Naive thymus-derived CD4-positive, alpha-beta T cell (primary cell): ENCODE data around the gene RFC3. TPM values are rescaled to one million over a fixed set of nuclear protein-coding genes. Genes with fewer than 3 reads are reported as not detected.

Experiments used
- ATAC-seq: fragments of 150-1000 bp; cut with Tn5 transposase; 2 replicates; pipeline ENCODE4 v1.10.0; 2021; ENCODE audit warnings: mild to moderate bottlenecking, moderate library complexity
- CTCF ChIA-PET: fragments of 350-600 bp; sonication (Branson Sonifier 250); formaldehyde crosslinking; loops from one replicate; lab custom pipeline; 2021; ENCODE audit warnings: antibody characterized with exemption; lab: Charles Lee
- POLR2A ChIA-PET: fragments of 350-600 bp; sonication (Branson Sonifier 250); formaldehyde crosslinking; loops from one replicate; lab custom pipeline; 2021; ENCODE audit warnings: antibody characterized with exemption, inconsistent platforms; lab: Charles Lee
- DNase-seq, 9 donors: peaks; one replicate each; pipeline versions ENCODE4 v3.0.0 to v3.0.0-alpha.2; 2020 to 2022; ENCODE audit warnings: mixed read lengths in 1 of 9
- H3K27ac ChIP-seq: one replicate; pipeline ENCODE4 v1.7.0; 2013; ENCODE audit warnings: mild to moderate bottlenecking, low read depth, low read length, moderate library complexity
- H3K27me3 ChIP-seq, 2 donors: one replicate each; pipeline ENCODE4 v1.7.0; 2013; ENCODE audit warnings: low read length in 2 of 2, mild to moderate bottlenecking in 2 of 2, moderate library complexity in 2 of 2; ENCODE audit not compliant: control insufficient read depth in 2 of 2, insufficient read depth in 2 of 2
- H3K36me3 ChIP-seq, 3 experiments: 1 replicate in 2 of 3; 2 replicates in 1 of 3; pipeline ENCODE4 v1.7.0; 2013; ENCODE audit warnings: low read length in 3 of 3, mild to moderate bottlenecking in 3 of 3, moderate library complexity in 1 of 3; ENCODE audit not compliant: insufficient read depth in 3 of 3, control insufficient read depth in 2 of 3
- H3K4me1 ChIP-seq, 2 donors: one replicate each; pipeline ENCODE4 v1.7.0; 2013; ENCODE audit warnings: low read length in 2 of 2, mild to moderate bottlenecking in 2 of 2, moderate library complexity in 1 of 2; ENCODE audit not compliant: control insufficient read depth in 2 of 2, insufficient read depth in 2 of 2
- H3K4me3 ChIP-seq: 2 replicates; pipeline ENCODE4 v1.7.0; 2013; ENCODE audit warnings: mild to moderate bottlenecking, low read length
- H3K9me3 ChIP-seq, 3 experiments: 1 replicate in 2 of 3; 2 replicates in 1 of 3; pipeline ENCODE4 v1.7.0; 2013; ENCODE audit warnings: low read length in 3 of 3; ENCODE audit not compliant: control insufficient read depth in 2 of 3
- H3K27ac Mint-ChIP-seq, 9 donors: one replicate each; pipeline ENCODE4 v1.8.0; 2020 to 2022; ENCODE audit warnings: mixed read lengths in 9 of 9, mild to moderate bottlenecking in 8 of 9, moderate library complexity in 5 of 9, inconsistent platforms in 2 of 9
- H3K27me3 Mint-ChIP-seq, 5 donors: one replicate each; pipeline ENCODE4 v1.8.0; 2021 to 2022; ENCODE audit warnings: mixed read lengths in 5 of 5, mild to moderate bottlenecking in 1 of 5
- H3K36me3 Mint-ChIP-seq, 5 donors: one replicate each; pipeline ENCODE4 v1.8.0; 2020 to 2022; ENCODE audit warnings: mixed read lengths in 5 of 5, mild to moderate bottlenecking in 3 of 5, inconsistent platforms in 1 of 5
- H3K4me1 Mint-ChIP-seq, 7 donors: one replicate each; pipeline ENCODE4 v1.8.0; 2020 to 2022; ENCODE audit warnings: mixed read lengths in 7 of 7, mild to moderate bottlenecking in 3 of 7, inconsistent platforms in 1 of 7
- H3K4me3 Mint-ChIP-seq, 10 donors: one replicate each; pipeline ENCODE4 v1.8.0; 2020 to 2022; ENCODE audit warnings: mild to moderate bottlenecking in 10 of 10, mixed read lengths in 10 of 10, moderate library complexity in 6 of 10, inconsistent platforms in 2 of 10
- H3K9me3 Mint-ChIP-seq, 11 donors: one replicate each; pipeline ENCODE4 v1.8.0; 2020 to 2022; ENCODE audit warnings: mixed read lengths in 11 of 11, mild to moderate bottlenecking in 4 of 11, inconsistent platforms in 1 of 11, moderate library complexity in 1 of 11
- intact Hi-C, 2 donors: fragments of 100-400 bp; cut with micrococcal nuclease; formaldehyde crosslinking; loops; one replicate each; pipeline ENCODE4 v1.15.1; 2023
- polyA plus RNA-seq, 2 donors: library from polyadenylated mRNA; unstranded; fragments of 300-500 nt; fragmentation: Illumina TruSeq; gene quantifications; one replicate each; pipeline ENCODE4 v1.2.3, GENCODE V29; 2021
- total RNA-seq, 6 experiments: library from RNA in 5 of 6; stranded (reverse) in 5 of 6; gene quantifications; 1 replicate in 5 of 6; 2 replicates in 1 of 6; pipeline ENCODE4 v1.2.3 and lab custom pipeline; 2021 to 2026

Gene RFC3
- total and polyA plus RNA-seq, 7 experiments from 2014 or later, result 4.5 to 29.9 (median 6.5) TPM

GRCh38 chr13:33867472-33867871, 49.5 kb downstream of the RFC3 start:
- DNase-seq (no peak), ATAC-seq (no peak)
- peaks cover 0 to 18% (median 7%) of the 10 kb centered on the region in 5 donors for H3K36me3 Mint-ChIP-seq
- Histone ChIP-seq H3K4me1 (no peaks in the 10 kb centered on the region), H3K27ac (no peak overlapping the region), H3K9me3 (no peaks in the 10 kb centered on the region), H3K4me3 (no peak overlapping the region), H3K36me3 (no peaks in the 10 kb centered on the region), H3K27me3 (no peaks in the 10 kb centered on the region)
- ChIA-PET POLR2A (no interaction called here), CTCF (no interaction called here)
- H3K27ac Mint-ChIP-seq, result no peak overlapping the region
- H3K27me3 Mint-ChIP-seq, result no peaks in the 10 kb centered on the region
- intact Hi-C loops, result no loop called here
- H3K4me1 Mint-ChIP-seq, result peaks cover 0 to 2% (median 0%) of the 10 kb centered on the region in 7 donors
- H3K4me3 Mint-ChIP-seq, result no peak overlapping the region
- H3K9me3 Mint-ChIP-seq, result peaks cover 0 to 2% (median 0%) of the 10 kb centered on the region in 11 donors

GRCh38 chr13:33868343-33868994, 50.5 kb downstream of the RFC3 start:
- no peak overlapping the region for H3K4me3 ChIP-seq
- ATAC-seq, result no peak

GRCh38 chr13:33869005-33869404, 51.1 kb downstream of the RFC3 start:
- Mint-ChIP-seq H3K9me3 (peaks cover 0 to 2% (median 0%) of the 10 kb centered on the region in 11 donors), H3K27me3 (no peaks in the 10 kb centered on the region), H3K27ac (no peak overlapping the region), H3K4me1 (peaks cover 0 to 2% (median 0%) of the 10 kb centered on the region in 7 donors), H3K4me3 (no peak overlapping the region), H3K36me3 (peaks cover 0 to 18% (median 6%) of the 10 kb centered on the region in 5 donors)
- no peaks in the 10 kb centered on the region for H3K4me1 ChIP-seq
- H3K9me3 ChIP-seq, result no peaks in the 10 kb centered on the region
- DNase-seq (no peak), ATAC-seq (no peak)
- ChIA-PET CTCF (no interaction called here), POLR2A (no interaction called here)
- no peaks in the 10 kb centered on the region for H3K27me3 ChIP-seq
- intact Hi-C loops, result no loop called here
- H3K27ac ChIP-seq, result no peak overlapping the region
- no peaks in the 10 kb centered on the region for H3K36me3 ChIP-seq
- no peak overlapping the region for H3K4me3 ChIP-seq

More at GRCh38 chr13:33868343-33868994, 50.5 kb downstream of the RFC3 start:
- Mint-ChIP-seq H3K27ac (no peak overlapping the region), H3K4me1 (peaks cover 0 to 2% (median 0%) of the 10 kb centered on the region in 7 donors), H3K9me3 (peaks cover 0 to 2% (median 0%) of the 10 kb centered on the region in 11 donors), H3K4me3 (no peak overlapping the region), H3K36me3 (peaks cover 0 to 18% (median 7%) of the 10 kb centered on the region in 5 donors), H3K27me3 (no peaks in the 10 kb centered on the region)
- DNase-seq, result no peak
- H3K27ac ChIP-seq, result no peak overlapping the region
- ChIA-PET POLR2A (no interaction called here), CTCF (no interaction called here)
- no peaks in the 10 kb centered on the region for H3K27me3 ChIP-seq
- H3K9me3 ChIP-seq, result no peaks in the 10 kb centered on the region
- H3K36me3 ChIP-seq, result no peaks in the 10 kb centered on the region
- no peaks in the 10 kb centered on the region for H3K4me1 ChIP-seq
- intact Hi-C loops, result no loop called here

GRCh38 chr13:33870046-33870668, 52.2 kb downstream of the RFC3 start:
- H3K27ac Mint-ChIP-seq, result no peak overlapping the region
- Histone ChIP-seq H3K36me3 (no peaks in the 10 kb centered on the region), H3K27me3 (no peaks in the 10 kb centered on the region), H3K9me3 (no peaks in the 10 kb centered on the region), H3K4me1 (no peaks in the 10 kb centered on the region), H3K4me3 (no peak overlapping the region), H3K27ac (no peak overlapping the region)
- intact Hi-C loops, result no loop called here
- H3K27me3 Mint-ChIP-seq, result no peaks in the 10 kb centered on the region
- CTCF ChIA-PET, result no interaction called here
- DNase-seq (no peak), ATAC-seq (no peak)
- H3K4me3 Mint-ChIP-seq, result no peak overlapping the region
- POLR2A ChIA-PET, result no interaction called here
- H3K9me3 Mint-ChIP-seq, result peaks cover 0 to 2% (median 0%) of the 10 kb centered on the region in 11 donors
- H3K4me1 Mint-ChIP-seq, result peaks cover 0 to 2% (median 0%) of the 10 kb centered on the region in 7 donors
- peaks cover 0 to 13% (median 6%) of the 10 kb centered on the region in 5 donors for H3K36me3 Mint-ChIP-seq

- Mint-ChIP-seq H3K4me1 (peaks cover 0 to 2% (median 0%) of the 10 kb centered on the region in 7 donors), H3K36me3 (peaks cover 0 to 13% (median 6%) of the 10 kb centered on the region in 5 donors), H3K27me3 (no peaks in the 10 kb centered on the region), H3K4me3 (no peak overlapping the region), H3K27ac (no peak overlapping the region), H3K9me3 (peaks cover 0 to 2% (median 0%) of the 10 kb centered on the region in 11 donors)
- H3K27ac ChIP-seq, result no peak overlapping the region
- no peak overlapping the region for H3K4me3 ChIP-seq
- DNase-seq (no peak), ATAC-seq (no peak)
- H3K36me3 ChIP-seq, result no peaks in the 10 kb centered on the region
- ChIA-PET CTCF (no interaction called here), POLR2A (no interaction called here)
- no peaks in the 10 kb centered on the region for H3K27me3 ChIP-seq
- no peaks in the 10 kb centered on the region for H3K4me1 ChIP-seq
- intact Hi-C loops, result no loop called here
- H3K9me3 ChIP-seq, result no peaks in the 10 kb centered on the region
Observed at GRCh38 chr13:33871207-33872004, 53.5 kb downstream of the RFC3 start.

GRCh38 chr13:33872005-33872351, 54.0 kb downstream of the RFC3 start:
- Histone ChIP-seq H3K27me3 (no peaks in the 10 kb centered on the region), H3K9me3 (no peaks in the 10 kb centered on the region), H3K36me3 (no peaks in the 10 kb centered on the region), H3K4me3 (no peak overlapping the region), H3K27ac (no peak overlapping the region), H3K4me1 (no peaks in the 10 kb centered on the region)
- Mint-ChIP-seq H3K9me3 (peaks cover 0 to 2% (median 0%) of the 10 kb centered on the region in 11 donors), H3K4me3 (no peak overlapping the region), H3K36me3 (peaks cover 0 to 13% (median 6%) of the 10 kb centered on the region in 5 donors), H3K27me3 (no peaks in the 10 kb centered on the region), H3K27ac (no peak overlapping the region), H3K4me1 (peaks cover 0 to 2% (median 0%) of the 10 kb centered on the region in 7 donors)
- no peak for ATAC-seq
- DNase-seq, result no peak
- ChIA-PET CTCF (no interaction called here), POLR2A (no interaction called here)
- intact Hi-C loops, result no loop called here
